ENCODE results near the gene RASSF6.
"Not testable (repeated sequence)": the region's sequence is repeated elsewhere in the genome, so short reads cannot be mapped to it uniquely, and the experiment has no call there.

The RASSF6 gene

GRCh38 chr4:73620115-73620792, at the start of gene RASSF6:
Gene RASSF6 (minus strand): TSS chr4:73620436. CDS start chr4:73611795, 8,641 bp downstream.
- DNase-seq (ENCODE audit: low read depth, low spot score): no peak

GRCh38 chr4:73669410-73670183, 49.4 kb upstream of the RASSF6 start:
- no peak for DNase-seq (ENCODE audit: low read depth, low spot score)

DNA sequence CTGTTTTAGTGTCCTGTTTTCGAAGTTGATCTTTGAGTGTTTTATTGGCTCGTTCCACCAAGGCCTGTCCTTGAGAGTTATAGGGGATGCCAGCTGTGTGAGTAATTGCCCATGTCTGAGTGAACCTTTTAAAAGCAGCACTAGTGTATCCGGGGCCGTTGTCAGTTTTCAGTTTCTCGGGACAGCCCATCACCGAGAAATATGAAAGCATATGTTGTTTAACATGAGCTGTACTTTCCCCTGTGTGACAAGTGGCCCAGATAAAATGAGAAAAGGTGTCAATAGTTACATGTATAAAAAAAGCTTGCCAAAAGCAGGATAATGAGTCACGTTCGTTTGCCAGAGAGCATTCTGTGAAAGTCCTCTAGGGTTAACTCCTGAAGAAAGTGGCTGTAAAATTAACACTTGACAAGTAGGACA, 48.6 kb upstream of the RASSF6 start:
- no peak for DNase-seq (ENCODE audit: low read depth, low spot score)

DNA sequence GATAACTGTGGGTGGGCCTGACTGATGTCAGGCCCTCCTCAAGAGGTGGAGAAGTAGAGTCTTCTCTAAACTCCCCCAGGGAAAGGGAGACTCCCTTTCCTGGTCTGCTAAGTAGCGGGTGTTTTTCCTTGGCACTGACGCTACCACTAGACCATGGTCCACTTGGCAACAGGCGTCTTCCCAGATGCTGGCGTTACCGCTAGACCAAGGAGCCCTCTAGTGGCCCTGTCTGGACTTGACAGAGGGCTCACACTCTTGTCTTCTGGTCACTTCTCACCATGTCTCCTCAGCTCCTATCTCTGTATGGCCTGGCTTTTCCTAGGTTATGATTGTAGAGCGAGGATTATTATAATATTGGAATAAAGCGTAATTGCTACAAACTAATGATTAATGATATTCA, 45.7 kb upstream of the RASSF6 start:
- DNase-seq (ENCODE audit: low read depth, low spot score): not testable (repeated sequence)

DNA sequence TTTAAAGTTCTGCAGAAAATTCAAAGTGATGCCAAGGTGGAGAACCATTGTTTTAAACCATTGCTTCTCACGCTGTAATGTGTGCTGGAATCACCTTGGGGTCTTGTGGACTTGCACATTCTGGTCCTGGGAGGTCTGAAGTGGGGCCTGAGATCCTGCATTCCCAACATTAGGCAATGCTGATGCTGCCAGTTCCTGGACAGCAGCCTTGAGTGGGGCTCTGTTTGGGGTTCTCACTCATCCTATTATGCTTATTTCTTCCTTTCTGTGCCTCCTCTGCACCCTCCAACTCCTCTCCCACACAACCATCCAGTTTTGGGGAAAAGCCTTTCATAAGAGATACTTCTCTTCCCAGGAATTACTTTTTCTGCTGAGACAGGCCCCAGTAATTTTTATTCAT, 44.2 kb upstream of the RASSF6 start:
- no peak for DNase-seq (ENCODE audit: low read depth, low spot score)

GRCh38 chr4:73663576-73663975, 43.3 kb upstream of the RASSF6 start:
- DNase-seq (ENCODE audit: low read depth, low spot score): no peak

- DNase-seq (ENCODE audit: low read depth, low spot score): peak; percentile 33
These were observed 42.7 kb upstream of the RASSF6 start for GRCh38 chr4:73662709-73663546.

GRCh38 chr4:73661646-73662119, 41.4 kb upstream of the RASSF6 start:
- DNase-seq (ENCODE audit: low read depth, low spot score): no peak

DNA sequence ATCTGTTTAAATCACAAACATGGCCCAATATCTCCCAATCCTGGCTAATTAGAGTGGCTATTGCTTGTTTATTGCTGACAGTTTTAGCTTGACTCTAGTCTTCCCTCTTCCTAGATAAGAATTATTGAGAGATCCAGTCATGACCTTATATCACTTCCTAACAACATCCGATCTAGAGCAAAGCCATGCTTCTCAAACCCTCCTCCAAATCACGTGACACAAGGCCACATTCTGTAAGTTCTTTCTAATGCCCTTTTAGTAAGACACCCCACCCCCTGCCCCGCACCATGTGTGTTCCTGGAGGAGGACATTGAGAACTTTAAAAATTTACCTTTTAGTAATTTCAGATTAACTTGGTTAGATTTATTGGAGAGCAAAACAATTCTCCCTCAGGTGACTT, 40.6 kb upstream of the RASSF6 start:
- DNase-seq (ENCODE audit: low read depth, low spot score): no peak

DNA sequence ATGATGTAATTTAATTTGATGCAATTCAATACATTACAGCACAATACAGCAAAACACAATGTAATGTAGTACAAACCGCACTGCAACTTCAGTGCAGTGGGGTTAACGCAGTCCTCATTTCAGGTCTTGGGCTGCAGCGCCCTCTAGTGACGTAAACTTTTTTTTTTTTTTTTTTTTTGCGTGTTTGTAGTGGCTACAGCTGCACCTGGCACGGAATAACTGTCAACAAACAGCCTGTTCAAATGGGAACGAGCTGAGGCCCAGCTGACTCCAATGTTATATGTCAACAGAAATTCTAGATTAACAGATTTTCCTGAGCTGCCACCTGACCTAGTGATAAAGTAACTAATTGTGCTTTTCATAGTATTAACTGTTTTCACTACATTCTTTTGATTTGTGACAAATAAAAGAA, 33.5 kb upstream of the RASSF6 start:
- no peak for DNase-seq (ENCODE audit: low read depth, low spot score)

DNA sequence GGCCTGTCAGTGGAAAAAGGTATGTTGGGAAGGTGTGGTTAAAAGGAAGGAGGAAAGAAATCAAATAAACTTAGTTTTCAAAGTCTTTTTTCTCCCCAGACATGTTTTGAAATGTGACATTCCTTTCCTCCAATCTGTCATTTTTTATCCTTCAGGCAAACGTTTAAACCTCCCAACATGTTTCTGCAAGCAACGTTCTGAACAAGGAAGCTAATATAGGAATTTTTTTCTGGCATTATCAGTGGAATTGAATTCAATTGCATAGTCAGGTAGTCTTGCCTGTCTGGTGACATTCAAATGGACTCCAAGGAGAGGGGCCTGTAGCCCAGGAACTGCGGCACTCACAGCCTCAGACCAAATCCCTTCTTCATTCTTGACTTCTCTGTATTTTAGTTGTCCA, 30.0 kb upstream of the RASSF6 start:
- DNase-seq (ENCODE audit: low read depth, low spot score): no peak

DNA sequence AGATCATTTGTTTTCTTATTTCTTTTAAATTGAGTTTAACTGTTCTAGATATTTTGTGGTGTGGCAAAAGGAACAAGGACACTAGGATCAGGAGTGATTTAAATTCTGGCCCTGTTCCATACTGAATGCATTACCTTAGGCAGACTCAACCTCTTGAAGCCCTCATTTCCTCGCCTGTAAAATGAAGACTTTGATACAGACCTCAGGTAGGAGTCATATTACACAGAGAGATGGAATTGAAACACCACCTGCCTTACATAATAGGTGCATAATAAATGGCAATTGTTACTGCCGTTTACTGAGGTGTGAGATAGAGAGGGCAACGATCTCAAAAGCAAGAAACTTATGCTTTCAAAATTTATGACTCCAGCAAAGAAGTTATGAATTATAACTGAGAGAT, 28.2 kb upstream of the RASSF6 start:
- no peak for DNase-seq (ENCODE audit: low read depth, low spot score)

DNA sequence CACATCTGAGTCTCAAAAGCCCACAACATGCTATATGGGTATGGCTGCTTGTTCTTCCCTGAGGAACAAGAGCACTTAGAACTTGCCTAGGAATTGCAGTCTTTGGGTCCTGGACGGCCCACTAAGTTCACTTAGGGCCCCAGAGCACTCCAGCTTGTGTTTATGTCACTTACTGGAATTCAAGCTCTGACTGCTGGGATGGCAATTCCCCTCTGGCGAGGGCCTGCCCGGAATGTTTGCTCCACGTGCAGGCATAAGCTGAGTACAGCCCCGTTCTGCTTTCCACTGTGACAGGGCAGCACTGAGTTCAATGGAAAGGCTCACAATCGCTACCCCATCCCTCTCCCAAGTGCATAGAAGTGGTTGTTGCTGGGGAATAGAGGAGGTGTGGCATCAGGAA, 25.9 kb upstream of the RASSF6 start:
- DNase-seq (ENCODE audit: low read depth, low spot score): no peak

DNA sequence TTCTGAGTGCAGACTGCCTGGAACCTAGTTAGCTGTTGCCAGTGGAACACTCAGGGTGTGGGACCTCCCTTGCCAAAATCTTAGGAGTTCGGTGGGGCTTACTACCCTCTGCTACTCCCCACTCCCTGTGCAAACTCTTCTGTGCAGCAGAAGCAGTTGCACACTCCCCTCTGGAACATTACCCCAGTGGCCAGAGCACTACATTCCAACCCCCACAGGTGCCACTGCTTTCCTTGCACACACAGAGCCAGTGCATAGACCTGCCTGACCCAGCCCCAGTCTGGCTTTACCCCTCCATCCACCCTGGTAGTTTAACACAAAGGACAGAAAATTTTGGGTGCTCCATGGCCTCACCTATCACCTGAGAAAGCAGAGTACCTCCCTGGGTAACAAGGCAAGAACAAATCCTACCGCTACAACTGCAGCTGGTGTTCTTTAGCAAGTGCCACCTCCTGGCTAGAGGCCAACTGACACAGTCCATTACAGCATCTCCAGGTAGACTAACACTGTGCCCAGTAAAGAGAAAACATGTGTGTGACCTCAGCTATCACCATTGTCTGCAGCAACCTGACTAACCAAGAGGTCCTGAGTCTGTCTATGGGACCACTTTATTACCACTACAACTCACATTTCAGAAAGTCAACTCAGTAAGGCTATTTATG, 11.5 kb upstream of the RASSF6 start:
- DNase-seq (ENCODE audit: low read depth, low spot score): no peak

DNA sequence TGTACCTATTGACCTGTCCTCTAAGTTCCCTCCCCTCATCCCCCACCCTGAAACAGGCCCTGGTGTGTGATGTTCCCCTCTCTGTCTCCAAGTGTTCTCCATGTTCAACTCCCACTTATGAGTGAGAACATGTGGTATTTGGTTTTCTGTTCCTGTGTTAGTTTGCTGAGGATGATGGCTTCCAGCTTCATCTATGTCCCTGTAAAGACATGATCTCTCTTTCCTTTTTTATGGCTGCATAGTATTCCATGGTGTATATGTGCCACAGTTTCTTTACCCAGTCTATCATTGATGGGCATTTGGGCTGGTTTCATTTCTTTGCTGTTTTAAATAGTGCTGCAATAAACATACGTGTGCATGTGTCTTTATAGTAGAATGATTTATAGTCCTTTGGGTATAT, 8.6 kb upstream of the RASSF6 start:
- DNase-seq (ENCODE audit: low read depth, low spot score): not testable (repeated sequence)

DNA sequence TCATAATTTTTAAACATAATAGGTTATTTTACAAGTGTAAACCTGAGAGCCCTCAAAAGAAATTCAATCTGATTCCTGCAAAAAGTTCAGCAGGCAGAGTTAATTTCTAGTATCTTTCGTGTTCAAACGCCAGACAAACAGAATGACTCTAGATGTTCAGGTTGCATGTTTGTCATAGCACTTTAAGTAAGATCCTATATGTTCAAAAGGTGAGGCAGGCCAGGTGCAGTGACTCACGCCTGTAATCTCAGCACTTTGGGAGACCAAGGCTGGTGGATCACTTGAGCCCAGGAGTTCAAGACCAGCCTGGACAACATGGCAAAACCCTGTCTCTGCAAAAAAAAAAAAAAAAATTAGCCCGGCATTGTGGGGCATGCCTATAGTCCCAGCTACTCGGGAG, 1.1 kb upstream of the RASSF6 start:
- DNase-seq (ENCODE audit: low read depth, low spot score): no peak

- no peak for DNase-seq (ENCODE audit: low read depth, low spot score)
These were observed 890 bp downstream of the RASSF6 start for GRCh38 chr4:73619346-73619745.

DNA sequence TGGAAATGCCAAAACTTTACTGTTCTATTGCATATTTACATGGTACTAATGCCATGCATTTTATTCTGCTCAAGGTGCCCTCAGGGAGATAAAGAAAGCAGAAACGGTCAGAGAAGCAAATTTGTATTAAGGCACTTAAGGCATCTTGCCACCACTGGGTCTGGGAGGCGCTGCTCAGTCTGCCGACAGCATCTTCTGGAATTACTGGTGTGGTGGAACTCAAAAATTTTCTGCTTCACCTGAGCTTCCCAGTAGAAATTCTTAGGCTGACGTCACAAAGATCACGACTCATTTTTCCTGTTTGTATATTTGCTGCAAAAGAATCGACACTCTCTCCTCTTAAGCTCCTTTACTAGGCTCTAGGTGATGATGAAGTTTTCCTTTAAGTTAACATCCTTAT, 3.0 kb downstream of the RASSF6 start:
- no peak for DNase-seq (ENCODE audit: low read depth, low spot score)

DNA sequence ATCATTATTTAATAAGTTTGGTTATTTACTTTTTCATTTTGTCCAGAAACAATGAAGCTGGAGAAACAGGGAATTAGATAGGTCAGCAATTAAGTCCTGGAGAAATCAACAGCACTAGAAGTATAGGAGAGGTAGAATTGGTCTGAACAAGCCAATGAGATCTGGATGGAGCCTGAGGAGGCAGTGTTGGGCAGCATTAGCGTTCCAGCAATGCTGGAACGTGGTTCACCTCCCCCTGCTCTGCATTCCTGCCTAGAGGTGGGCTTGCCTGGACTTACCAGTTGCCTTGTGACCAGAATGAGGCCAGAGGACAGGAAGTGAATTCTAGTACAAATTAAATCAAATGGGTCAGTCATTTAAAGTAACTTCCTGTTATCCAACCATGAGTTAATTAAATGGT, 4.6 kb downstream of the RASSF6 start:
- no peak for DNase-seq (ENCODE audit: low read depth, low spot score)

- DNase-seq (ENCODE audit: low read depth, low spot score): no peak
These were observed 5.8 kb downstream of the RASSF6 start for GRCh38 chr4:73614311-73614867.

DNA sequence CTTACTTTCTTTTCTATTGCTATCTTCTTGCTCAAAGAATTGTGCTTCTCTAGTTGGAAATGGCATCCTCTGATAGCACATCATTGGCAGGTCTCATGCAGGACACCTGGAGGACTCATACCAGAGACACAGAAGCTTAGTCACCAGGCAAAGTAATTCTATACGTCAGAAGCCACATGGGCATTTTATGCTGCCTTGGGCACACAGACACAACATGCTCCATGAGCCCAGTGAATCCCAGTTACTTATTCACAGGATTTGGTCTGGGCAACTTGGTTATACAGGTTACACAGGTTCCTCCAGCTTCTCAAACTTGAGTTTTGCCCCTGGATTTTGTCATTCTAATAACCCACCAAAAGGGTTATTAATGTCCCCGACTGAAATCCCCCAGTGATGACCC, 7.1 kb downstream of the RASSF6 start:
- no peak for DNase-seq (ENCODE audit: low read depth, low spot score)
